Measurements from ENCODE around the gene EPHA4. TPM values are rescaled to one million over a fixed set of nuclear protein-coding genes. Genes with fewer than 3 reads are reported as not detected.

The EPHA4 gene
- total and polyA plus RNA-seq, 2 donors (not counting 1 experiment from before 2014, with no cell fraction given), result 10.7 to 54.9 TPM

- Histone ChIP-seq H4K20me1 (ENCODE audit: control insufficient read depth, insufficient read depth, low read length, poor library complexity, severe bottlenecking) (no peaks in the 10 kb centered on the region), H3K4me3 (ENCODE audit: control extremely low read depth in 1 of 5, extremely low read depth in 1 of 5, insufficient read depth in 1 of 5, low read depth in 2 of 5, low read length in 4 of 5) (peak overlapping the region; percentile 63 to 97 (median 80)), H3K27ac (ENCODE audit: low read length in 2 of 2) (peak overlapping the region in 1 of 2 donors; percentile 69), H3K27me3 (replicated peaks in 1 of 4; ENCODE audit: control extremely low read depth in 1 of 4, control insufficient read depth in 3 of 4, insufficient read depth in 4 of 4, low read length in 3 of 4) (peaks cover 0 to 44% (median 25%) of the 10 kb centered on the region in 4 experiments), H3K36me3 (replicated peaks in 1 of 2; ENCODE audit: control extremely low read depth in 1 of 2, control insufficient read depth in 1 of 2, extremely low read depth in 1 of 2, insufficient read depth in 2 of 2, low read length in 1 of 2) (no peaks in the 10 kb centered on the region), H3K4me1 (ENCODE audit: control insufficient read depth in 2 of 2, insufficient read depth in 2 of 2, low read length in 2 of 2) (peaks cover 21 to 42% of the 10 kb centered on the region in 2 donors), H3K9ac (ENCODE audit: low read length) (peak overlapping the region; percentile 94), H2AFZ (ENCODE audit: insufficient read depth, low read depth, low read length, poor library complexity, severe bottlenecking) (peak overlapping the region; percentile 98), H3K9me3 (ENCODE audit: control extremely low read depth in 1 of 3, control insufficient read depth in 2 of 3, insufficient read depth in 1 of 3, low read length in 2 of 3) (no peaks in the 10 kb centered on the region), H3K4me2 (replicated peaks; ENCODE audit: low read depth, low read length, poor library complexity, severe bottlenecking) (peak overlapping the region; percentile 99), H3K79me2 (ENCODE audit: control insufficient read depth, insufficient read depth, low read length) (peaks cover 27% of the 10 kb centered on the region)
- 2% methylated on average over 39 of the region's 41 CpGs for WGBS (ENCODE audit: insufficient coverage)
- Mint-ChIP-seq H3K27ac (peak overlapping the region; percentile 89), H3K9me3 (ENCODE audit: insufficient read depth) (no peaks in the 10 kb centered on the region), H3K4me1 (peaks cover 43% of the 10 kb centered on the region), H3K4me3 (peak overlapping the region; percentile 94), H3K27me3 (peaks cover 40% of the 10 kb centered on the region)
- ChIA-PET POLR2A (interaction anchor here (0.6 to 1.5 kb wide), 5 partner anchors 40 to 677 kb away, joined by 3 to 8 read pairs (median 6); no protein-coding TSS in a partner anchor), CTCF (no interaction called here)
- TF ChIP-seq CTCF (IDR thresholded peaks at IDR 0.05) (no peak), EZH2 (IDR thresholded peaks at IDR 0.05; ENCODE audit: borderline replicate concordance, insufficient read depth, low read depth, low read length, poor library complexity, severe bottlenecking) (no peak)
- DNase-seq (peak; percentile 57), ATAC-seq (ENCODE audit: low read depth) (no peak)
- intact Hi-C loops (cut with micrococcal nuclease), result loop anchor here (5.0 kb wide), 1 partner anchor 104 kb away; no protein-coding TSS in a partner anchor
These were observed 1.0 kb downstream of the EPHA4 start for GRCh38 chr2:221571025-221571550.

- H3K4me1 ChIP-seq (ENCODE audit: control insufficient read depth in 2 of 2, insufficient read depth in 2 of 2, low read length in 2 of 2), result peaks cover 21 to 42% of the 10 kb centered on the region in 2 donors
- peak overlapping the region; percentile 94 for H3K4me3 Mint-ChIP-seq
- ATAC-seq (ENCODE audit: low read depth) (no peak), DNase-seq (peak; percentile 49)
- H3K4me3 ChIP-seq (ENCODE audit: control extremely low read depth in 1 of 5, extremely low read depth in 1 of 5, insufficient read depth in 1 of 5, low read depth in 2 of 5, low read length in 4 of 5), result peak overlapping the region; percentile 63 to 97 (median 80)
- H3K27ac ChIP-seq (ENCODE audit: low read length in 2 of 2), result no peak overlapping the region
- ChIA-PET CTCF (no interaction called here), POLR2A (no interaction called here)
- H3K27me3 ChIP-seq (replicated peaks in 1 of 4; ENCODE audit: control extremely low read depth in 1 of 4, control insufficient read depth in 3 of 4, insufficient read depth in 4 of 4, low read length in 3 of 4), result peaks cover 0 to 38% (median 22%) of the 10 kb centered on the region in 4 experiments
- peak overlapping the region; percentile 89 for H3K27ac Mint-ChIP-seq
- peaks cover 46% of the 10 kb centered on the region for H3K4me1 Mint-ChIP-seq
- peaks cover 37% of the 10 kb centered on the region for H3K27me3 Mint-ChIP-seq
- TF ChIP-seq CTCF (IDR thresholded peaks at IDR 0.05) (peak; percentile 24), EZH2 (IDR thresholded peaks at IDR 0.05; ENCODE audit: borderline replicate concordance, insufficient read depth, low read depth, low read length, poor library complexity, severe bottlenecking) (no peak)
- H4K20me1 ChIP-seq (ENCODE audit: control insufficient read depth, insufficient read depth, low read length, poor library complexity, severe bottlenecking), result no peaks in the 10 kb centered on the region
- no peaks in the 10 kb centered on the region for H3K9me3 ChIP-seq (ENCODE audit: control extremely low read depth in 1 of 3, control insufficient read depth in 2 of 3, insufficient read depth in 1 of 3, low read length in 2 of 3)
- peak overlapping the region; percentile 99 for H3K4me2 ChIP-seq (replicated peaks; ENCODE audit: low read depth, low read length, poor library complexity, severe bottlenecking)
- H3K9ac ChIP-seq (ENCODE audit: low read length), result peak overlapping the region; percentile 94
- H3K9me3 Mint-ChIP-seq (ENCODE audit: insufficient read depth), result no peaks in the 10 kb centered on the region
- H3K79me2 ChIP-seq (ENCODE audit: control insufficient read depth, insufficient read depth, low read length), result peaks cover 27% of the 10 kb centered on the region
- intact Hi-C loops (cut with micrococcal nuclease), result loop anchor here (5.0 kb wide), 1 partner anchor 103 kb away; no protein-coding TSS in a partner anchor
- peak overlapping the region; percentile 98 for H2AFZ ChIP-seq (ENCODE audit: insufficient read depth, low read depth, low read length, poor library complexity, severe bottlenecking)
- WGBS (ENCODE audit: insufficient coverage), result 4% methylated on average over 30 of the region's 30 CpGs
- no peaks in the 10 kb centered on the region for H3K36me3 ChIP-seq (replicated peaks in 1 of 2; ENCODE audit: control extremely low read depth in 1 of 2, control insufficient read depth in 1 of 2, extremely low read depth in 1 of 2, insufficient read depth in 2 of 2, low read length in 1 of 2)
These were observed 1.7 kb downstream of the EPHA4 start for GRCh38 chr2:221570321-221570935.
